NCI-H1436 (cell line): ENCODE results near the gene CD2BP2.

Experiments
- DNase-seq: peaks from one replicate; lab custom pipeline; 2025; lab: John Stamatoyannopoulos, UW

Gene CD2BP2

GRCh38 chr16:30378236-30379157 is 23.4 kb upstream of the CD2BP2 start:
- DNase-seq, result peak; percentile 98

- peak; percentile 89 for DNase-seq
Observed at GRCh38 chr16:30377812-30378235, 22.7 kb upstream of the CD2BP2 start.

- no peak for DNase-seq
Observed at GRCh38 chr16:30377050-30377811, 22.1 kb upstream of the CD2BP2 start.

DNA sequence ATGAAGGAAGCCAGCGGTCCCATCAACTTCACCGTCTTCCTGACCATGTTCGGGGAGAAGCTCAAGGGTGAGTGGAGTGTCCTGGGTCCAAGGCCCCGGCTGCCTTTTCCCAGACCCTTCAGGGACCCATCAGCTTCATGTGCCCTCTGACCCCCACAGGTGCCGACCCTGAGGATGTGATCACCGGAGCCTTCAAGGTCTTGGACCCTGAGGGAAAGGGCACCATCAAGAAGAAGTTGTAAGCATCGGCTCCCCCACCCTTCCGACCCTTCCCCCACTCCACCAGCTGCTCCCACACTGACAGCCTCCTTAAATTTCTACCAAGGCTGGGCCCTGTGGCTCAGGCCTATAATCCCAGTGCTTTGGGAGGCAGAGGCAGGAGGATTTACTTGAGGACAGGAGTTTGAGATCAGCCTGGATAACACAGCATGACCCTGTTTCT is 21.4 kb upstream of the CD2BP2 start:
- no peak for DNase-seq

DNA sequence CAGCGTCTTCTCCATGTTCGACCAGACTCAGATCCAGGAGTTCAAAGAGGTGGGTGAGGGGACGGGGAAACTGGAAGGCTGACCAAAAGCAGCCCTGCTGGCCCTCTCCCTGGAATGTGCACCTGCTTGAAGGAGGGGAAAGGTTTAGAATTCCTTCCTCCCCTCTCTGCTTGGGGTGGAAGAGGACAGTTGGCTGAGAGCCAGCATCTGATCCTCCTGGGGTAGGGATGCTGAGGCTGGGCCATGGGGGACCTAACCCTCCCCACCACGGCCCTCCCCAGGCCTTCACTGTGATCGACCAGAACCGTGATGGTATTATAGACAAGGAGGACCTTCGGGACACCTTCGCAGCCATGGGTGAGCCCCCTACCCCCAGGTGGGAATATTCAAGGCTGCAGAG is 20.8 kb upstream of the CD2BP2 start:
- DNase-seq, result no peak

DNA sequence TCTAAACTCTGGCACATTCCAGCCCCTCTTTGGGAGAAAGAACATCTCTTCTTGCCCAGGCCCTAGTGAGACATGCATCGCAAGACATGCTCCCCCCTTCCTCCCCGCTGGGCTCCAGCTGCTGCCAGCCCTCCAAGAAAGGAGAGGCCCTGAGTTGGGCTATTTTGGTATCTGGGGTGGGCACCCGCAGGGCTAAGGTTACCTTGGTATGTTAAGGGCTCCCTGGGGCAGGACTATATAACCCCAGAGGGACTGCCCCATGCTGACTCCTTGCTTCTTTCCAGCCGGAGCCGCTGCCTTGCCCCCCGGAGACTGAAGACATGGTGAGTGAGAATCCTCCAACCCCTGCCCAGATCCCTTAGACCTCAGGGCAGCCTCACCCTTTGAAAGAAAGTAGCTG is 19.4 kb upstream of the CD2BP2 start, which contains the start of gene MYL11:
MYL11 (plus strand) TSS at position 265 of the 400 bp plus-strand sequence; CDS start at position 321, 56 bp downstream.
- no peak for DNase-seq

GRCh38 chr16:30372725-30373124 is 17.6 kb upstream of the CD2BP2 start:
- no peak for DNase-seq

- DNase-seq, result no peak
Observed at GRCh38 chr16:30372038-30372712, 17.1 kb upstream of the CD2BP2 start.

- no peak for DNase-seq
Observed at GRCh38 chr16:30371248-30371816, 16.2 kb upstream of the CD2BP2 start.

DNA sequence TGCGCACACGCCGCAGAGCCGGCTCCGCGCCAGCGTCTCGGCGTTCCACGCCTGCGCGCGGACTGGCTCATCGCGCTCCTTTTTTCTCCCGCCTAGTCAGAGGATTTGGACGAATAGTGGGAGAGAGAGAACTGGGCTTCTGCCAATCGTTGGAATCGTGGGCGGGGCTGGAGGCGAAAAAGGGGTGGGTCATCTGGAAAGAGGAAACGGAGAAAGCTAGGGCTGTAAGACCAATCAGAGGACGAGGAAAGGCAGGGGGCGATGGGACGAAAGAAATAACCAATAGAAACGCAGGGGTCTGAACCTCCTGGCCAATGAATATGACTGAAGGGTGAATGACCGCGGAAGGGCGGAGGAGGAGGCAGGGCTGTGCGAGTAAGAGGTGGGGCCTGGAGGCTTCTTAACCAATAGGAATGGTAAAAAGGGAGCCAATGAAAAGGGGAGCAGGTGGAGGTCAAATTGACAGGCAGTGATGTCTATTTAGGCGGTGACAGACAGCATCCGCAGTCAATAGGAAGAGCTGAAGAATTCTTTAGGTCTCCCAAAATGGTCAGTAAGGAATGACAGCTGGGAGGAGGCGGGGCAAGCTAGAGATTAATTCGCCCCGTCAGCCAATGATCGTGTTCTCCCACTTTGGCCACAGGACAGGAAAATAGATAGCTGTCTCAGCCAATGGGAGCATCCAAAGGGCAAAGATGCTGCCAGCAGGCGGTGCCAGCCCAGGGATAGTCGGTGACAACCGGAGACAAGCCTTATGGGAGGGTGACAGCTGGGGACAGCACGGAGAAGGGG is 15.5 kb upstream of the CD2BP2 start, which contains the start of gene TBC1D10B:
TBC1D10B (minus strand) TSS at position 39 of the 792 bp plus-strand sequence. CDS start 311 bp downstream, outside the sequence.
- peak; percentile 100 for DNase-seq

DNA sequence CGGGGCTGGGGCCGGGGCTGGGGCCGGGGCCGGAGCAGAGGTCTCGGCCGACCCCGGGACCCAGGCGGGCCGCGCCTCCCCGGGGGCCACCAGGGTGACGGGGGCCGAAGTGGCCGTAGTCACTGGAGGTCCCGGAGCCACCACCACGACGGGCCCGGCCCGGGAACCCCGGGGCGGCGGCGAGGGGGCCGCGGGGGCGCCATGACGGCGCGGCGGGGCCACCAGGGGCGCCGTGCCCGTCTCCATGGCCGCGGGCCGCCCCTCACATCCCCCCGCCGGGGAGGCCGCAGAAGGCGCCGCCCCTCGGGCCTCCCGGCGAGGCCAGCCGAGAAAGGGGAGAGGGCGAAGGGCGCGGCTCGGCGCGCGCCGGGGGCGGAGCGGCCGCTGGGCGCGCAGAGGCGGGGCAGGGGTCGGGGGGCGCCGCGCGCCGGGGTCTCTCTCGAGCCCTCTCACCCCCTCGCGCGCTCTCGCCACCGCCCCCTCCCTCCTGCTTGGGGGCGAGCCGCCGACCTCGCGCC is 14.9 kb upstream of the CD2BP2 start:
- no peak for DNase-seq

DNA sequence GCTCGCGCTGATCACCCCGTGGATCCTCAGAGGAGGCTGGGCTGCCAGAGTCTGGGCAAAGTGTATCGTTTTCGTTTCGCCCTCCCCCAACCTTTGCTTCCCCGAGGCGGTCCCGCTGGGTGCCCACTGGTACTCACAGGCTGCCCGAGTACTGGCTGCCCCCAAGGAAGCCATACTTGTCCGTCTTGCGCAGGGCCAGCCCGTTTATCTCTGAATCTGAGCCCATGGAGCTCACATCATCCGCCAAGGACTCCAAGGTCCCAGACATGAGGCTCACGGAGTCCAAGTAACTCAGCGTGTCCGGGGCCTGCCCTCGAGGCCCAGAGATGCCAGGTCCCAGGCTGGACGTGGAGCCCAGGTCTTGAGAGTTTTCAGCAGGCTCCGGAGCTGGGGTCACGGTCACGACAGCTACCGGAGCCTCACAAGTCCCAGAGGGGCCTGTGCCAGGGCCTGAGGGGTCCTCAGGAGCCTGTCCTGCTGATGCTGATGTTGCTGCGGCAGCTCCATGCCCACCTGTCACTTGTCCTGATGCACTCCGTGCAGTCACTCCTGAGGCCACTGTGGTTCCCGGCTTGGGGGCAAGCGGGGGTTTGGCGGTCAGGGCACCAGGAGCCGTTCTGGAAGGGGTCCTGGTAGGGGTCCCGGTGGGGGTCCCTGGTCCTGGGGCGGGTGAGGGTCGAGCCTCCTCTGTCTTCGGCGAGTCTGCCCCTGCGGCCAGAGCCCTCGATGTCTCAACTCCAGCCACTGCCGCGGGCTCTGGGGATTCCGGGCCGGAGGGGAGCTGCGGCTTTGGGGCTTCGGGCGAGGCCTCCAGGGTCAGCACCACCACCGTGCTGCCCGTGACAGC is 14.2 kb upstream of the CD2BP2 start:
- DNase-seq, result no peak

GRCh38 chr16:30368792-30369090 is 13.6 kb upstream of the CD2BP2 start:
- DNase-seq, result no peak

- DNase-seq, result no peak
Observed at GRCh38 chr16:30368122-30368791, 13.1 kb upstream of the CD2BP2 start.

- DNase-seq, result no peak
Observed at GRCh38 chr16:30367349-30368009, 12.4 kb upstream of the CD2BP2 start.

GRCh38 chr16:30366511-30366910 is 11.4 kb upstream of the CD2BP2 start:
- no peak for DNase-seq

DNA sequence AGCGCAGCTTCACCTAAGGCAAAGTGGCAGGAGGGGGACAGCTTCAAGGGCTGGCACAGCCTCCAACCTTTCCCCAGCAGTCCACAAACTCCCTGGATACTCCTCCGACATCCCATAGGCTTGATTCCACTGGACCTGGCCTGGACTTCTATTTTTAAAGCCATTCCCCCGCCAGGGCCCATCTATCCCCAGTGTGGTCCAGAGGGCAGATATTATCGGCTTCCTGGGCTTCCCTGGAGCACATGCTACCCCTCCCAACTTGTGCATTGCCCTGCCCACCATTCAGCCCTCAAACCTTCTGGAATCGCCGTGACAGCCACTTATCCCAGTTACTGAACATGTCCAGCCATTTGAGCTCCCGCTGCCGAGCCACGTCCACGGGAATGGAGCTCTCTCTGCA is 10.1 kb upstream of the CD2BP2 start:
- DNase-seq, result no peak

- DNase-seq, result no peak
Observed at GRCh38 chr16:30361180-30361579, 6.1 kb upstream of the CD2BP2 start.

GRCh38 chr16:30359871-30360170 is 4.7 kb upstream of the CD2BP2 start:
- no peak for DNase-seq
